Ramos (cell line): ENCODE results near the gene UNC5B.

Experiments
- in situ Hi-C: fragments of 300-500 bp; cut with MboI; formaldehyde crosslinking; loops from one replicate; pipeline ENCODE4 v1.14.3; 2022; ENCODE audit warnings: low sequenced_read_pairs; ENCODE audit not compliant: unreplicated experiment

The UNC5B gene

DNA sequence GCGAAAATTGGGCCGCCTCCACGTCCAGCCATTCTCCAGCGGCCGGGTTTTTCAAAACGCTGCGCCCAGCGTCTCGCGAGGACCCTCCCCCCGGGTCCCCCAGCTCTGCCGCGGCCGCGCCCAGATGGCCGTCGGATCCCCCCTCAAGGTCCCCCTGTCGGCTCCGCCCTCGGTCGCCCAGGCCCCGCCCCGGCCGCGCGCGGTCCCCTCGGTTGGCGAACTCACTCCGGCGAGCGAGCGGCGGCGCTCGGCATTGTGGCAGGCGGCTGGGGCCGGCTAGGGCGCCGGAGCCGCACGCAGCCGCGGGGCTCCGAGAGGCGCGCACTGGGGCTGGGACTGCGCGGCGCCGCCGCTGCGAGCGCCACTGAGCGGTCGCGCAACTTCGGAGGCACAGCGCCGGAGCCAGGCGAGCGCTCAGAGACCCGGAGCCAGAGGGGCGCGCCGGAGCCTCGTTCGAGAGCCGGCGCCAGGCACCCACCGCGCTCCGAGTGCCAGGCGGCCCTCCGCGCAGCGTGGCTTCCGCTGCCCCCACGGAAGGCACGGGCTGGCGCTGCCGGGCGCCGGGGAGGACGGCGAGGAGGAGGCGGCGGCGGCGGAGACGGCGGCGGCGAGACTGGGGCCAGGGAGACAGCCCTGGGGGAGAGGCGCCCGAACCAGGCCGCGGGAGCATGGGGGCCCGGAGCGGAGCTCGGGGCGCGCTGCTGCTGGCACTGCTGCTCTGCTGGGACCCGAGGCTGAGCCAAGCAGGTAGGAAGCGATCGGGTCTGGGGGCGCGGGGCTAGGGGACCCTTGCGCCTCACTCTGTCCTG lies at the start of gene UNC5B:
Gene UNC5B (plus strand): TSS at position 253 of the 809 bp plus-strand sequence. CDS start 416 bp downstream, at position 669.
- in situ Hi-C loops: loop anchor here (10.0 kb wide), 1 partner anchor 288 kb away; no protein-coding TSS in a partner anchor

DNA sequence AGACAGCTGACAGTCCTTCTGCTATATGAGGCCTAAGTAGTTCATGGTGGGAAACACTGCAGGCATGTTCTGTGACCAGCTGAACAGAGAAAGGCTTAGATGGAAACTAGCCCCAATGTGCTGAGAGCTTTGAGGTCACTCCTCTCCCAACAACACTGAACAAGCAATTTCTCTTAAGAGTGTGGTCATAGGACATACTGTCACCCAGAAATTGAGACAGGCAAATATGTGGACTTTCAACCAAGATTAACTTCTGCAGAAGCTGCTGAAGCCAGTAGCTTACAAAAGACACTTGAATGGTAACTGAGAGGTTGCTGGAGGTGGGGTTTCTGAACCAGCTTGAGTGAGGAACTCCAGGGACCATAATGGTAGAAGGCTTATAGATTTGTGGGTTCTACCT lies 38.9 kb upstream of the UNC5B start:
- in situ Hi-C loops: no loop called here

DNA sequence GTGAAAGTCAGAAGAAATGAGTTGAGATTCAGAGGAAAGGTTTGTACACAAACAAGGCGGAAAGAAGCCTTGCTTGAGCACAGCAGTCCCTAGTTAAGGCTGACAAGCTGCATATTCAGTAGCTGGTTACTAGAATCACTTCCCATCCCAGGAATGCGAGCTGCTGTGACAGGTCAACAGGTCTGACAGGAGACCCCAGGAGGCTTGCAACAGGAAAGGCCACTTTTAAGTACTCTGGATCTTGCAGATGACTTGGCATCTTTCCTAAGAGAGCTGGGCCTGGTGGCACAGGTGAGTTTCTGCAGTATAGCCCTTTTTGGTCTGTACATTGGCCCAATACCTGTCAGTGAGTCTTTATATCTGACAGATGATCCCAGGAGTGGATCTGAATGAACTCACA lies 35.7 kb upstream of the UNC5B start:
- in situ Hi-C loops: no loop called here

DNA sequence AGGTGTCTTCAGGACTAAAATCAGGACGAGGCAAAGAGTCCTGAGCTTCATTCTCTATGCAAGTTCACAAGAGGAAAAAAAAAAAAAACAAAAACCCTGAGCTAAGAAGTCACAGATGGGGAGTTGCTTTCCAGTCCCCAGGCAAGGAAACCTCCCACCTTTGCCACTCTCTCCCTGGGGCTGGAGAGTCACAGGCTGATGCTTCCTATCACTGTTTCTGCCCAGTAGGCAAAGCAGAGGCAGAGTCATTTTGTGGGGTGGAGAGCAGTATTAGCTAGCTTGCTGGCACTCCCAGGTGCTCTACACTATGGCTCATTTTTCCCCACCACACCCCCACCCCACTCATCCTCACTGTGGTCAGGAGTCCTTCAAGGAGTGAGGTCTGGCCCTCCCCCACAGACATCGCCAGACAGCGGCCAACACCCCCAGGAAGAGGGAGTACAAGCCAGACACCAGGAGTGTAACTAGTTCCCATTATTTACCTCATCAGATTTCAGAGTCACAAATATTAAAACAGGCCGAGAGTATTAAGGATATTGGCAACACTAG lies 34.6 kb upstream of the UNC5B start:
- in situ Hi-C loops: no loop called here

- in situ Hi-C loops: no loop called here
Observed at GRCh38 chr10:71178880-71179279, 33.5 kb upstream of the UNC5B start.

- in situ Hi-C loops: no loop called here
Observed at GRCh38 chr10:71179382-71179781, 33.0 kb upstream of the UNC5B start.

DNA sequence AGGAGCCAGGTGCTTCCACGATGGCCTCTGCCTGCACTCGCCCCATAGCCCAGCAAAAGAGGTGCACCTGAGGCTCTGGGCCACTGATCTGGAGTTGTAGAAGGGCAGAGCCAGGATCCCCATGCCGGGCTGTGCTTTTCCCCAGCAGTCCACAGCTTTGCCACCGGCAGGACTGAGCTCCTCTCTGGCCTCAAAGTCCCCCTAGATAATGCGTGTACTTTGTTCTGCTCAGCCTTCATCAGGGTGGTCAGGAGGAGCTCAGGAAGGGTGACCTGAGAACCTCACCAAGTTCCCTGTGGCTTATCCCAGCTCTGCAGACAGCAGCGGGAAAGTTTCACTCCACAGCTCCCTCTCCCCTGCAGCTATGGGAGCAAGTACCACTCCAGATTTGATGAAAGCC lies 27.9 kb upstream of the UNC5B start:
- in situ Hi-C loops: no loop called here

DNA sequence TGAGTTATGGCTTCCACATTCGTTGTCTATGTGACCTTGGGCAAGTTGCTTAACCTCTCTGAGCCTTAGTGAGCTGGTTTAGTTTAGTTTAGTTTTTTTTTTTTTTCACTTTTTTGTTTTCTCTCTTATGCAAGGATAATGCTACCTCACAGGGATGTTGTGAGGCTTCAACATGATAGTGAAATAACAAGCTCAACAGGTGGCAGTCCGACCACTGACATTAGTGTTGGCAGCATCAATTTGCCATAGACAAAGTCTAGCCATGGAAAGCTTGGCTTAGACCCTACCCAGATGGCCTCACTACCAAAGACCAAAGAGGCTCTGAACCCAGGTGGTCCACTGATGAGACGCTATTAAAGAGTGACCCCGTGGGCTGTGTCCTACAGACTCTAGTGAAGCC lies 27.2 kb upstream of the UNC5B start:
- in situ Hi-C loops: no loop called here

GRCh38 chr10:71187197-71187596 lies 25.2 kb upstream of the UNC5B start:
- in situ Hi-C loops: no loop called here

DNA sequence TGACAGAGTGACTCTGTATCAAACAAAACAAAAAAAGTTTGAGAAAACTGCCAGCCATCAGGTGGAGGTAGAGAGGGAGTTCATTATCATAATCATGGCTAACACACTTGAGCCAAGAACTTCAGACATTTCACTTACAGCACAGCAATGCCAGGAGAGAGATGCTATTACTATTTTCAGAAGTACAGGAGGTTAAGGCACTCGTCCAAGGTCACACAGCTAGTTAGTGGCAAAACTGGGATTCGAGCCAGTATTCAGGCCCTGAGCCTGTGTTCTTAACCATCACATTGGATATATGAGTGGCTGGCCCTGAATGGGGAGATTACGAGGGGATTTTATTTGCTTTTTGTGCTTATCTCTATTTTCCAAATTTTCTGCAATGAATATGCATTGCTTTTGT lies 24.8 kb upstream of the UNC5B start:
- in situ Hi-C loops: no loop called here

DNA sequence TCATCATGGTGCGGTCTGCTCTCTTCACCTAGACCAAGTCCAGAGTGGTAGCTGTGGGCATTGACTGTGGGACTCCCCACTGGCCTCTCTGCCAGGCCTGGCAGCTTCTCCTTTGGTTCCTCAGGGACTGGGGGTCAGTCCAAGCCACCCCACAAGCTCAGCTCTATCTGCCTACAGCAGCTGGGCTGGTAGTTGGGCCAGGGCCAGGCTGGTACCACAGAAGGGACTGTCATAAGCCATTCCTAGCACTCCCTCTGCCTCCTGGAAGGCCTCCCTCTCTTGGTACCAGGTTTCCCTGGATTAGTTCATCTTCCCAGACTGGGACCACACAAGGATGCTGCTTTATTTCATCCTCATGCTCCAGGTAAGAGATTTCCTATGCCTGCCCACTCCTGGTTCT lies 24.2 kb upstream of the UNC5B start:
- in situ Hi-C loops: no loop called here

- in situ Hi-C loops: no loop called here
Observed at GRCh38 chr10:71191019-71191418, 21.4 kb upstream of the UNC5B start.

DNA sequence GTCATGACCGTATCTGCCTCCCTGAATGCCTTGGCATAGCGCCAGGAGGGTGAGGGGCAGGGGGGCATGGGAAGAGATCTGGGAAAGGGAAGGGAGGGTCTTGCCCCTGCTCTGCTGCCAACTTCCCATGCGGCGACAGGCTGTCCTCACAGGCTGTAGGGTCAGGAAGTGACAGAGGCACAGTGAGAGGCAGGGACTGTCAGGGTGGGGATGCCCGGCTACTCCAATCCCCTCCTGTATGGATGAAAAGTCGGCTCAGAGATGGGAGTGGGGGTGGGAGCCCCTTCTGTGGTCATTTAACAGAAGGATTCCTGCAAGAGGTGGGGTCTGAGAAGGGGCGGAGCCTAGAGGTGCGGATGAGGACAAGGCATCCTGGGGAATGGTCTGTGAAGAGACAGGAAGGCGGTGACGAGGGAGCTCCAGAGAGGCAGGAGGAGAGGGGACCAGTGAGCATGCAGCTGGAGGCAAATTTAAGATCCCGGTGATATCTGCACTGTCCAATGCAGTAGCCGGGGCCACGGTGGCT lies 20.8 kb upstream of the UNC5B start:
- in situ Hi-C loops: no loop called here

GRCh38 chr10:71193516-71193915 lies 18.9 kb upstream of the UNC5B start:
- in situ Hi-C loops: no loop called here

DNA sequence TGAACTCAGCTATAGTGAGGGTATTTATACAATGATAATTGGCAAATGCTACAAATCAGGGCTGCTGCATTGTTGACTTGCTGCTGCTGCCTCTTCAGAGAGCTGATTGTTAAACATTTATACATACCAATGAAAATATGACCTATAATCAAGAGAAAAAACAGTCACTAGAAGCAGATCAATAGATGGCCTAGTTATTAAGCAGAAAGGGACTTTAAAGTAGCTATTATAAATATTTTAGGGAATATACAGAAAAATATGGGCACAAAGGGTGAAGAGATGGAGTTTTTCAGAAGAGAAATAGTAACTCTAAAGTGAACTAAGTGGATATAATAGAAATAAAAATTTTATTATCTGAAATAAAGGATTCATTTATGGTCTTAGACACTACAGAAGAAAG lies 14.4 kb upstream of the UNC5B start:
- in situ Hi-C loops: no loop called here

GRCh38 chr10:71201849-71202248 lies 10.5 kb upstream of the UNC5B start:
- in situ Hi-C loops: no loop called here

- in situ Hi-C loops: no loop called here
Observed at GRCh38 chr10:71202314-71202713, 10.1 kb upstream of the UNC5B start.

DNA sequence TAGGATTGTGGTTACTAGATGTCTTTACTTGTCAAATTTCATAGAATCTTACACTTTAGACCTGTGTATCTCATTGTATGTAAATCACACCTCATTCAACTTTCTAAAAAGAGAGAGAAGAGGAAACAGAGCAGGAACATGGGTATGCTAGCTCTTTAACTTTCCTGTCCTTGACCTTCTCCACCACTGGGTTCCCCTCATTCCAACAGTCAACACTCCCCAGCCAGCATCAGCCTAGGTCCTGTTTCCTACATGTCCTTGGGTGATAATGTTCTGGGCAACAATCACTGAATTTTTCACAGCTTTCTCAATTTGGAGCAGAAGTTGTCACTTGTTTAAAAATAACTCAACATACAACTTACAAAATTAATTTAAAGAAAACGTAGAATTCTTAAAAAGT lies 9.2 kb upstream of the UNC5B start:
- in situ Hi-C loops: no loop called here

GRCh38 chr10:71203716-71204115 lies 8.7 kb upstream of the UNC5B start:
- in situ Hi-C loops: no loop called here

GRCh38 chr10:71204746-71205145 lies 7.6 kb upstream of the UNC5B start:
- in situ Hi-C loops: no loop called here

DNA sequence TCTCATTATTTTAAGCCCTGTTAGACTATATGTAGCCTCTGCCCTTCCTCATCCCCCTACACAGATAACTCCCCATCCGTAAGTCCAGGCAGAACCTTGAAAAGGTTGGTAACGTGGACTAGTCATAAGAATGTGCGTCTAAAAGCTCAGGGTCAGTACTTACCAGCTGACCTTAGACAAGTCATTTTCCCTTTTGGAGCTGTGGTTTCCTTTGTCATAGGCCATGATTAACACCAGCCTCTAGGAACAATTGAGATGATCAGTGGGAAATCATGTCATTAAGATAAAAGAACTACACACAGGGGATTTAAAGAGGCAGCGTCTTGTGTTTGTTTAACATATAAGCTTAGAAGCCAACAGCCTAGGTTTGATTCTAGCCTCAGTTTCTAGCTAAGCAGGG lies 6.9 kb upstream of the UNC5B start:
- in situ Hi-C loops: no loop called here

DNA sequence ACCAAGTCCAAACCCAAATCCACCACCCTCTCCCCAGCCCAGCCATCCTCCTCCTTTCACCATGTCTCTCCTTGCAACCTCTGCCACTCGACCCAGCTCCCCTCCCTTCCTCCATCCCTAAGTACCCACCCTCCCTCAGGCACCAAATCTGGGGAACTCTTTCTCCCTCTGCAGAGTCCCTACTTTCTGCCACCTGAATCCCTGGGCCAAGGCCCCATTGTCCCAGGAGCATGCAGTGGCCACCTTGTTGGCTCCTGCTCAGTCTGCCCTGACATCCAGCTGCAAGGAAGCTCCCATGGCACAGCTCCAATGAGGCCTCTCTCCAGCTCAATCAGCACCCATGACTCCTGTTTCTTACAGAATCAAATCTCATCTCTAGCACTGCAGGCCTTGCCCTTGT lies 5.5 kb upstream of the UNC5B start:
- in situ Hi-C loops: no loop called here
